IPS DF 6.9 (cell line): Measurements from ENCODE around the gene SEPTIN6.

Experiments
- DNase-seq: peaks from one replicate; pipeline ENCODE4 v3.0.0-alpha.2; 2013; ENCODE audit warnings: low read depth, low spot score
- H3K27ac ChIP-seq: one replicate; pipeline ENCODE4 v1.5.1; 2013; ENCODE audit warnings: low read length, control low read depth
- H3K27me3 ChIP-seq: 2 replicates; pipeline ENCODE4 v1.6.1; 2013; ENCODE audit warnings: mild to moderate bottlenecking, low read length; ENCODE audit not compliant: control insufficient read depth, insufficient read depth
- H3K36me3 ChIP-seq: 2 replicates; pipeline ENCODE4 v1.6.1; 2013; ENCODE audit warnings: low read length; ENCODE audit not compliant: control insufficient read depth, insufficient read depth
- H3K4me1 ChIP-seq: 2 replicates; pipeline ENCODE4 v1.6.1; 2013; ENCODE audit warnings: low read length; ENCODE audit not compliant: control insufficient read depth, insufficient read depth
- H3K4me3 ChIP-seq: 2 replicates; pipeline ENCODE4 v1.5.1; 2013; ENCODE audit warnings: mild to moderate bottlenecking, low read length
- H3K9me3 ChIP-seq: 2 replicates; pipeline ENCODE4 v1.6.1; 2013; ENCODE audit warnings: low read length, inconsistent platforms; ENCODE audit not compliant: control insufficient read depth, insufficient read depth
- WGBS: extraction: QIAGEN DNeasy Blood & Tissue Kit; methylation state at CpG from one replicate; pipeline ENCODE4 v1.1.7; 2013; ENCODE audit warnings: mixed read lengths, missing lambda C conversion rate; ENCODE audit not compliant: insufficient read length, insufficient coverage; 5-methylcytosine and 5-hydroxymethylcytosine counted together

SEPTIN6 gene

GRCh38 chrX:119709630-119710029 is 16.7 kb upstream of the SEPTIN6 start:
- Histone ChIP-seq H3K27me3 (no peaks in the 10 kb centered on the region), H3K36me3 (no peaks in the 10 kb centered on the region), H3K27ac (no peak overlapping the region), H3K4me1 (no peaks in the 10 kb centered on the region), H3K9me3 (no peaks in the 10 kb centered on the region), H3K4me3 (no peak overlapping the region)
- no CpG with 5 or more reads among the region's 3 CpGs for WGBS
- DNase-seq, result no peak

- DNase-seq, result no peak
- H3K4me3 ChIP-seq, result no peak overlapping the region
- H3K36me3 ChIP-seq, result no peaks in the 10 kb centered on the region
- WGBS, result no CpG with 5 or more reads among the region's 2 CpGs
- H3K4me1 ChIP-seq, result no peaks in the 10 kb centered on the region
- no peaks in the 10 kb centered on the region for H3K27me3 ChIP-seq
- H3K27ac ChIP-seq, result no peak overlapping the region
- H3K9me3 ChIP-seq, result no peaks in the 10 kb centered on the region
These were observed 16.0 kb upstream of the SEPTIN6 start for GRCh38 chrX:119708936-119709335.

GRCh38 chrX:119706616-119707015 is 13.6 kb upstream of the SEPTIN6 start:
- Histone ChIP-seq H3K4me3 (no peak overlapping the region), H3K27me3 (no peaks in the 10 kb centered on the region), H3K27ac (no peak overlapping the region), H3K9me3 (no peaks in the 10 kb centered on the region), H3K36me3 (no peaks in the 10 kb centered on the region), H3K4me1 (no peaks in the 10 kb centered on the region)
- DNase-seq, result no peak
- no CpG with 5 or more reads among the region's 5 CpGs for WGBS

GRCh38 chrX:119698845-119699244 is 5.9 kb upstream of the SEPTIN6 start:
- DNase-seq, result no peak
- no peaks in the 10 kb centered on the region for H3K36me3 ChIP-seq
- H3K4me1 ChIP-seq, result 0 out of 2 replicates have a peak, but pooled peaks cover 2% of the 10 kb centered on the region
- H3K4me3 ChIP-seq, result no peak overlapping the region
- H3K27me3 ChIP-seq, result peaks cover 2% of the 10 kb centered on the region; the same call in 1 of the 2 replicates
- H3K9me3 ChIP-seq, result no peaks in the 10 kb centered on the region
- H3K27ac ChIP-seq, result no peak overlapping the region

- H3K36me3 ChIP-seq, result no peaks in the 10 kb centered on the region
- WGBS, result no CpG with 5 or more reads among the region's 9 CpGs
- H3K9me3 ChIP-seq, result no peaks in the 10 kb centered on the region
- H3K4me3 ChIP-seq, result no peak overlapping the region
- H3K27me3 ChIP-seq, result peaks cover 2% of the 10 kb centered on the region; the same call in 1 of the 2 replicates
- H3K27ac ChIP-seq, result no peak overlapping the region
- H3K4me1 ChIP-seq, result 0 out of 2 replicates have a peak, but pooled peaks cover 2% of the 10 kb centered on the region
- DNase-seq, result no peak
These were observed 3.4 kb upstream of the SEPTIN6 start for GRCh38 chrX:119696251-119696890.

- no peaks in the 10 kb centered on the region for H3K36me3 ChIP-seq
- no peak overlapping the region for H3K4me3 ChIP-seq
- H3K9me3 ChIP-seq, result no peaks in the 10 kb centered on the region
- no peak for DNase-seq
- peaks cover 2% of the 10 kb centered on the region; the same call in 1 of the 2 replicates for H3K27me3 ChIP-seq
- H3K4me1 ChIP-seq, result peaks cover 2% of the 10 kb centered on the region; the same call in 1 of the 2 replicates
- 100% methylated on average over 2 of the region's 12 CpGs for WGBS
- no peak overlapping the region for H3K27ac ChIP-seq
These were observed 2.6 kb upstream of the SEPTIN6 start for GRCh38 chrX:119695535-119696050.

- DNase-seq, result no peak
- Histone ChIP-seq H3K4me1 (peaks cover 2% of the 10 kb centered on the region; the same call in 1 of the 2 replicates), H3K27ac (no peak overlapping the region), H3K36me3 (no peaks in the 10 kb centered on the region), H3K27me3 (peaks cover 2% of the 10 kb centered on the region; the same call in 1 of the 2 replicates), H3K4me3 (no peak overlapping the region; the same call in 1 of the 2 replicates), H3K9me3 (no peaks in the 10 kb centered on the region)
- WGBS, result no CpG with 5 or more reads among the region's 39 CpGs
These were observed 1.9 kb upstream of the SEPTIN6 start for GRCh38 chrX:119694601-119695534.

- H3K4me3 ChIP-seq, result peak overlapping the region; percentile 65; the same call in 1 of the 2 replicates
- H3K9me3 ChIP-seq, result no peaks in the 10 kb centered on the region
- no peak for DNase-seq
- no CpG with 5 or more reads among the region's 23 CpGs for WGBS
- H3K27me3 ChIP-seq, result peaks cover 2% of the 10 kb centered on the region; the same call in 1 of the 2 replicates
- no peaks in the 10 kb centered on the region for H3K36me3 ChIP-seq
- H3K27ac ChIP-seq, result no peak overlapping the region
- H3K4me1 ChIP-seq, result peaks cover 2% of the 10 kb centered on the region; the same call in 1 of the 2 replicates
These were observed 1.1 kb upstream of the SEPTIN6 start for GRCh38 chrX:119693996-119694451.

GRCh38 chrX:119692191-119693039 is 553 bp downstream of the SEPTIN6 start:
- H3K27ac ChIP-seq, result no peak overlapping the region
- no peaks in the 10 kb centered on the region for H3K36me3 ChIP-seq
- H3K27me3 ChIP-seq, result peaks cover 2% of the 10 kb centered on the region; the same call in 1 of the 2 replicates
- H3K4me3 ChIP-seq, result peak overlapping the region; percentile 65
- H3K4me1 ChIP-seq, result peaks cover 2% of the 10 kb centered on the region; the same call in 1 of the 2 replicates
- WGBS, result no CpG with 5 or more reads among the region's 66 CpGs
- DNase-seq, result no peak
- H3K9me3 ChIP-seq, result no peaks in the 10 kb centered on the region
